Measurements from ENCODE around the gene LARGE1.

Gene LARGE1

GRCh38 chr22:33880986-33881385, 39.3 kb downstream of the LARGE1 start:
- no peak for TF ChIP-seq CTCF (IDR thresholded peaks at IDR 0.05)
- TF ChIP-seq ZFX (IDR thresholded peaks at IDR 0.05; ENCODE audit: borderline replicate concordance), result no peak
- no peak overlapping the region for H3K27ac ChIP-seq

- no peak for TF ChIP-seq CTCF (IDR thresholded peaks at IDR 0.05)
- TF ChIP-seq ZFX (IDR thresholded peaks at IDR 0.05; ENCODE audit: borderline replicate concordance), result no peak
- no peak overlapping the region for H3K27ac ChIP-seq
Observed at GRCh38 chr22:33879796-33880195, 40.5 kb downstream of the LARGE1 start.

GRCh38 chr22:33875316-33875715, 45.0 kb downstream of the LARGE1 start:
- no peak for TF ChIP-seq CTCF (IDR thresholded peaks at IDR 0.05)
- TF ChIP-seq ZFX (IDR thresholded peaks at IDR 0.05; ENCODE audit: borderline replicate concordance), result no peak
- H3K27ac ChIP-seq, result no peak overlapping the region

GRCh38 chr22:33874206-33874605, 46.1 kb downstream of the LARGE1 start:
- H3K27ac ChIP-seq, result no peak overlapping the region
- TF ChIP-seq ZFX (IDR thresholded peaks at IDR 0.05; ENCODE audit: borderline replicate concordance) (no peak), CTCF (IDR thresholded peaks at IDR 0.05) (no peak)

- no peak overlapping the region for H3K27ac ChIP-seq
- TF ChIP-seq ZFX (IDR thresholded peaks at IDR 0.05; ENCODE audit: borderline replicate concordance), result no peak
- no peak for TF ChIP-seq CTCF (IDR thresholded peaks at IDR 0.05)
Observed at GRCh38 chr22:33873666-33874065, 46.6 kb downstream of the LARGE1 start.

GRCh38 chr22:33873186-33873585, 47.1 kb downstream of the LARGE1 start:
- no peak for TF ChIP-seq CTCF (IDR thresholded peaks at IDR 0.05)
- no peak for TF ChIP-seq ZFX (IDR thresholded peaks at IDR 0.05; ENCODE audit: borderline replicate concordance)
- H3K27ac ChIP-seq, result no peak overlapping the region

GRCh38 chr22:33871935-33872334, 48.3 kb downstream of the LARGE1 start:
- H3K27ac ChIP-seq, result no peak overlapping the region
- no peak for TF ChIP-seq CTCF (IDR thresholded peaks at IDR 0.05)
- TF ChIP-seq ZFX (IDR thresholded peaks at IDR 0.05; ENCODE audit: borderline replicate concordance), result no peak
